Lower leg skin (tissue), 3 donors: ENCODE results near the gene KNCN.

Experiments
- POLR2A ChIP-seq, 2 donors: fragments of 450-650 bp; IDR thresholded peaks; one replicate each; pipeline ENCODE4 v1.6.1; 2016 to 2017; ENCODE audit warnings: antibody characterized with exemption in 2 of 2, mild to moderate bottlenecking in 1 of 2, moderate library complexity in 1 of 2
- TF ChIP-seq, protein P1 (sequence below), 3 donors: fragments of 450-650 bp; IDR thresholded peaks; one replicate each; pipeline ENCODE4 v1.5.1; 2016; ENCODE audit warnings: antibody characterized with exemption in 3 of 3, mild to moderate bottlenecking in 3 of 3, moderate library complexity in 2 of 3

DNA sequence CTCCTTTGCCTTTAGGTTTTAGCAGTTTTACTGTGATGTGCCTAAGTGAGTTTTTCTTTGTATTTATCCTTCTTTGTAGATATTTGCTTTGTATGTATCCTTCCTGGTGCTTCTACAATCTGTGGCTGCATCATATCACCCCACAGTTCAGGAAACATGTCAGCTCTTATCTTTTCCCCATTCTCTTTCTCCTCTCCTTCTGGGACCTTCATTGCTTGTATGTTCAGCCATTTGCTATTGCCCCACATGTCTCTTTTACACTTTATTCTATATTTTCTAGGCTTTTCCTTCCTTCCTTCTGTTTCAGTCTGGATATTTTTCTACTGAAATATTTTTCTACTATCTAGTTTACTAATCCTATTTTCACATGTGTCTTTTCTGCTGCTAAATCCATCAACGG, 14.9 kb downstream of the KNCN start:
- TF ChIP-seq, protein P1, sequence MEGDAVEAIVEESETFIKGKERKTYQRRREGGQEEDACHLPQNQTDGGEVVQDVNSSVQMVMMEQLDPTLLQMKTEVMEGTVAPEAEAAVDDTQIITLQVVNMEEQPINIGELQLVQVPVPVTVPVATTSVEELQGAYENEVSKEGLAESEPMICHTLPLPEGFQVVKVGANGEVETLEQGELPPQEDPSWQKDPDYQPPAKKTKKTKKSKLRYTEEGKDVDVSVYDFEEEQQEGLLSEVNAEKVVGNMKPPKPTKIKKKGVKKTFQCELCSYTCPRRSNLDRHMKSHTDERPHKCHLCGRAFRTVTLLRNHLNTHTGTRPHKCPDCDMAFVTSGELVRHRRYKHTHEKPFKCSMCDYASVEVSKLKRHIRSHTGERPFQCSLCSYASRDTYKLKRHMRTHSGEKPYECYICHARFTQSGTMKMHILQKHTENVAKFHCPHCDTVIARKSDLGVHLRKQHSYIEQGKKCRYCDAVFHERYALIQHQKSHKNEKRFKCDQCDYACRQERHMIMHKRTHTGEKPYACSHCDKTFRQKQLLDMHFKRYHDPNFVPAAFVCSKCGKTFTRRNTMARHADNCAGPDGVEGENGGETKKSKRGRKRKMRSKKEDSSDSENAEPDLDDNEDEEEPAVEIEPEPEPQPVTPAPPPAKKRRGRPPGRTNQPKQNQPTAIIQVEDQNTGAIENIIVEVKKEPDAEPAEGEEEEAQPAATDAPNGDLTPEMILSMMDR (IDR thresholded peaks at IDR 0.05), result no peak
- no peak for TF ChIP-seq POLR2A (IDR thresholded peaks at IDR 0.05)
